HG03571 (cell line): Measurements from ENCODE around the gene MYH11.
"Not testable (repeated sequence)": the region's sequence is repeated elsewhere in the genome, so short reads cannot be mapped to it uniquely, and the experiment has no call there.

Experiments
- ATAC-seq: cut with Tn5 transposase; IDR thresholded peaks from one replicate; pipeline ENCODE4 v1.9.1; 2021; ENCODE audit not compliant: unreplicated experiment

The MYH11 gene

GRCh38 chr16:15811481-15812400 is 45.1 kb downstream of the MYH11 start:
- no peak for ATAC-seq

GRCh38 chr16:15810949-15811348 is 45.9 kb downstream of the MYH11 start:
- no peak for ATAC-seq

- no peak for ATAC-seq
Measured at GRCh38 chr16:15810411-15810810, 46.4 kb downstream of the MYH11 start.

- ATAC-seq = not testable (repeated sequence)
Measured at GRCh38 chr16:15809297-15809696, 47.5 kb downstream of the MYH11 start.

- no peak for ATAC-seq
Measured at GRCh38 chr16:15808071-15808470, 48.8 kb downstream of the MYH11 start.

- ATAC-seq = no peak
Measured at GRCh38 chr16:15807603-15808009, 49.2 kb downstream of the MYH11 start.

GRCh38 chr16:15803618-15804017 is 53.2 kb downstream of the MYH11 start:
- ATAC-seq = no peak

GRCh38 chr16:15799851-15800495 is 56.9 kb downstream of the MYH11 start:
- no peak for ATAC-seq

GRCh38 chr16:15798671-15799070 is 58.2 kb downstream of the MYH11 start:
- no peak for ATAC-seq

- ATAC-seq = no peak
Measured at GRCh38 chr16:15796885-15797284, 59.9 kb downstream of the MYH11 start.

- ATAC-seq = no peak
Measured at GRCh38 chr16:15795615-15796014, 61.2 kb downstream of the MYH11 start.

GRCh38 chr16:15792563-15792971 is 64.3 kb downstream of the MYH11 start:
- no peak for ATAC-seq

GRCh38 chr16:15790458-15790857 is 66.4 kb downstream of the MYH11 start:
- ATAC-seq = no peak

- ATAC-seq = not testable (repeated sequence)
Measured at GRCh38 chr16:15789816-15790215, 67.0 kb downstream of the MYH11 start.

GRCh38 chr16:15788846-15789239 is 68.0 kb downstream of the MYH11 start:
- no peak for ATAC-seq

GRCh38 chr16:15786501-15786900 is 70.3 kb downstream of the MYH11 start:
- no peak for ATAC-seq

GRCh38 chr16:15785386-15786059 is 71.3 kb downstream of the MYH11 start:
- no peak for ATAC-seq

GRCh38 chr16:15783985-15784384 is 72.8 kb downstream of the MYH11 start:
- no peak for ATAC-seq

GRCh38 chr16:15782573-15783365 is 74.1 kb downstream of the MYH11 start:
- ATAC-seq = no peak

GRCh38 chr16:15781650-15782049 is 75.2 kb downstream of the MYH11 start:
- ATAC-seq = no peak

- ATAC-seq = no peak
Measured at GRCh38 chr16:15780805-15781204, 76.0 kb downstream of the MYH11 start.
